ENCODE results near the gene CHMP1A.
"Not testable (repeated sequence)": the region's sequence is repeated elsewhere in the genome, so short reads cannot be mapped to it uniquely, and the experiment has no call there.

CHMP1A gene

GRCh38 chr16:89658221-89658879 is 842 bp upstream of the CHMP1A start:
- DNase-seq (ENCODE audit: low read depth) = no peak

- no peak for DNase-seq (ENCODE audit: low read depth)
These were observed 930 bp downstream of the CHMP1A start for GRCh38 chr16:89656435-89657121.

GRCh38 chr16:89655062-89655643 is 2.4 kb downstream of the CHMP1A start:
- no peak for DNase-seq (ENCODE audit: low read depth)

GRCh38 chr16:89653656-89654295 is 3.7 kb downstream of the CHMP1A start:
- DNase-seq (ENCODE audit: low read depth) = no peak

- DNase-seq (ENCODE audit: low read depth) = no peak
These were observed 5.9 kb downstream of the CHMP1A start for GRCh38 chr16:89651584-89651983.

- DNase-seq (ENCODE audit: low read depth) = no peak
These were observed 10.6 kb downstream of the CHMP1A start for GRCh38 chr16:89646906-89647305.

GRCh38 chr16:89646270-89646669 is 11.2 kb downstream of the CHMP1A start:
- DNase-seq (ENCODE audit: low read depth) = no peak

- DNase-seq (ENCODE audit: low read depth) = no peak
These were observed 12.4 kb downstream of the CHMP1A start for GRCh38 chr16:89645122-89645521.

GRCh38 chr16:89643769-89644300 is 13.7 kb downstream of the CHMP1A start:
- no peak for DNase-seq (ENCODE audit: low read depth)

- DNase-seq (ENCODE audit: low read depth) = no peak
These were observed 14.9 kb downstream of the CHMP1A start for GRCh38 chr16:89642574-89642973.

GRCh38 chr16:89641458-89642119 is 15.9 kb downstream of the CHMP1A start:
- no peak for DNase-seq (ENCODE audit: low read depth)

GRCh38 chr16:89639385-89639784 is 18.1 kb downstream of the CHMP1A start:
- DNase-seq (ENCODE audit: low read depth) = no peak

- DNase-seq (ENCODE audit: low read depth) = no peak
These were observed 19.1 kb downstream of the CHMP1A start for GRCh38 chr16:89638455-89638854.

- no peak for DNase-seq (ENCODE audit: low read depth)
These were observed 20.1 kb downstream of the CHMP1A start for GRCh38 chr16:89637379-89637778.

- no peak for DNase-seq (ENCODE audit: low read depth)
These were observed 20.8 kb downstream of the CHMP1A start for GRCh38 chr16:89636663-89637062.

GRCh38 chr16:89634463-89635385 is 22.8 kb downstream of the CHMP1A start:
- DNase-seq (ENCODE audit: low read depth) = not testable (repeated sequence)

GRCh38 chr16:89633064-89633631 is 24.4 kb downstream of the CHMP1A start:
- no peak for DNase-seq (ENCODE audit: low read depth)

GRCh38 chr16:89629827-89630610 is 27.5 kb downstream of the CHMP1A start:
- DNase-seq (ENCODE audit: low read depth) = no peak

GRCh38 chr16:89624777-89625761 is 32.4 kb downstream of the CHMP1A start:
- no peak for DNase-seq (ENCODE audit: low read depth)
